Endothelial cell of umbilical vein (primary cell): ENCODE data around the gene ORAI3. TPM values are rescaled to one million over a fixed set of nuclear protein-coding genes. Genes with fewer than 3 reads are reported as not detected.

ENCODE experiments used
- BruUV-seq: library from RNA; stranded (reverse); fragments of 400-500 nt; replicated peaks from 2 replicates; lab custom pipeline; 2021; lab: Mats Ljungman, UMichigan
- CTCF ChIA-PET: fragments of 300-600, 350-600 bp; sonication (Branson Sonifier 250); formaldehyde crosslinking; loops from one replicate; lab custom pipeline; 2021; ENCODE audit warnings: antibody characterized with exemption, inconsistent platforms; lab: Charles Lee
- POLR2A ChIA-PET: fragments of 300-600, 350-600 bp; sonication (Branson Sonifier 250); formaldehyde crosslinking; loops from one replicate; lab custom pipeline; 2021; ENCODE audit warnings: antibody characterized with exemption, inconsistent platforms; lab: Charles Lee
- DNase-seq: peaks from one replicate; pipeline ENCODE4 v3.0.0-alpha.2; 2011; ENCODE audit warnings: low read depth, low spot score
- FAIRE-seq: peaks from 2 replicates; lab custom pipeline; 2011; peaks lifted over from hg19 to GRCh38; lab: Jason Lieb, UNC
- H2AFZ ChIP-seq: 2 replicates; pipeline ENCODE4 v1.6.0; 2012; ENCODE audit warnings: low read depth, low read length, control low read depth, inconsistent platforms
- H3K27ac ChIP-seq: 2 replicates; pipeline ENCODE4 v1.5.1; 2011; ENCODE audit warnings: low read depth, mild to moderate bottlenecking, control low read depth, low read length, moderate library complexity; ENCODE audit not compliant: insufficient read depth
- H3K27me3 ChIP-seq, 2 experiments: 2 replicates each; pipeline versions ENCODE4 v1.6.0 to v1.6.1; 2011; ENCODE audit warnings: low read length in 2 of 2, mixed read lengths in 1 of 2; ENCODE audit not compliant: control insufficient read depth in 2 of 2, insufficient read depth in 2 of 2
- H3K36me3 ChIP-seq, 2 experiments: 2 replicates in 1 of 2; 3 replicates in 1 of 2; pipeline ENCODE4 v1.5.1; 2011; ENCODE audit warnings: low read length in 2 of 2, mild to moderate bottlenecking in 1 of 2, moderate library complexity in 1 of 2; ENCODE audit not compliant: control insufficient read depth in 2 of 2, insufficient read depth in 2 of 2; ENCODE audit errors: extremely low read depth in 1 of 2
- H3K4me1 ChIP-seq: 3 replicates; pipeline ENCODE4 v1.5.1; 2011; ENCODE audit warnings: mild to moderate bottlenecking, low read length; ENCODE audit not compliant: control insufficient read depth, insufficient read depth; ENCODE audit errors: extremely low read depth
- H3K4me2 ChIP-seq: 2 replicates; pipeline ENCODE4 v1.6.1; 2011; ENCODE audit warnings: low read length, control low read depth, mixed read lengths; ENCODE audit not compliant: insufficient read depth
- H3K4me3 ChIP-seq, 3 experiments: fragments of 200-600 bp in 1 of 3; sonication (generic), shearing (Covaris generic) in 1 of 3; replicated peaks in 1 of 3; 2 replicates each; pipeline ENCODE4 v1.5.1; 2011 to 2016; ENCODE audit warnings: control low read depth in 3 of 3, low read length in 3 of 3, mild to moderate bottlenecking in 2 of 3, inconsistent platforms in 1 of 3, low read depth in 1 of 3, moderate library complexity in 1 of 3; ENCODE audit not compliant: insufficient read depth in 1 of 3
- H3K79me2 ChIP-seq: 2 replicates; pipeline ENCODE4 v1.6.0; 2012; ENCODE audit warnings: low read length, inconsistent platforms; ENCODE audit not compliant: control insufficient read depth, insufficient read depth
- H3K9ac ChIP-seq: replicated peaks from 2 replicates; pipeline ENCODE3; 2011; ENCODE audit warnings: low read length, control low read depth; ENCODE audit not compliant: insufficient read depth; ENCODE audit errors: extremely low read depth
- H3K9me1 ChIP-seq: replicated peaks from 3 replicates; pipeline ENCODE4 v1.6.0; 2011; ENCODE audit warnings: mild to moderate bottlenecking, low read length; ENCODE audit not compliant: control insufficient read depth, insufficient read depth; ENCODE audit errors: extremely low read depth
- H3K9me3 ChIP-seq: replicated peaks from 2 replicates; pipeline ENCODE4 v1.5.1; 2012; ENCODE audit warnings: low read length, inconsistent platforms; ENCODE audit not compliant: control insufficient read depth, insufficient read depth
- H4K20me1 ChIP-seq: replicated peaks from 2 replicates; pipeline ENCODE3; 2011; ENCODE audit warnings: mild to moderate bottlenecking, low read length; ENCODE audit not compliant: control insufficient read depth, insufficient read depth; ENCODE audit errors: extremely low read depth
- EZH2 ChIP-seq: IDR thresholded peaks from 2 replicates; pipeline ENCODE4 v1.6.1; 2012; ENCODE audit warnings: borderline replicate concordance, low read depth, mild to moderate bottlenecking, moderate library complexity, low read length, inconsistent platforms; ENCODE audit not compliant: severe bottlenecking
- FOS ChIP-seq: IDR thresholded peaks from 2 replicates; pipeline ENCODE4 v1.6.1; 2011; ENCODE audit warnings: mild to moderate bottlenecking, low read length, moderate library complexity, borderline replicate concordance; ENCODE audit not compliant: insufficient read depth
- GATA2 ChIP-seq: IDR thresholded peaks from 2 replicates; pipeline ENCODE4 v1.7.0; 2011; ENCODE audit warnings: low read depth, mild to moderate bottlenecking, moderate library complexity, mixed read lengths, low read length; ENCODE audit not compliant: insufficient read length, insufficient read depth
- JUN ChIP-seq: IDR thresholded peaks from 2 replicates; pipeline ENCODE4 v1.6.1; 2011; ENCODE audit warnings: borderline replicate concordance, low read depth; ENCODE audit not compliant: insufficient read length, insufficient read depth
- MAX ChIP-seq: IDR thresholded peaks from 2 replicates; pipeline ENCODE4 v1.6.1; 2011; ENCODE audit not compliant: insufficient read depth, insufficient read length
- POLR2A ChIP-seq: IDR thresholded peaks from 2 replicates; pipeline ENCODE4 v1.6.1; 2012; ENCODE audit warnings: low read depth, mild to moderate bottlenecking, control low read depth, low read length
- dilution Hi-C: fragments of 300-500 bp; cut with MboI; formaldehyde crosslinking; loops from one replicate; pipeline ENCODE4 v1.15.0; 2019; ENCODE audit warnings: low sequenced_read_pairs; ENCODE audit not compliant: extremely low pct_ligation_motif_present
- intact Hi-C: fragments of 100-400 bp; cut with micrococcal nuclease; formaldehyde crosslinking; loops from one replicate; pipeline ENCODE4 v1.10.0; 2022
- polyA plus RNA-seq, 4 experiments: library from polyadenylated mRNA; depleted of rRNA in 3 of 4; stranded (reverse) in 3 of 4; unstranded in 1 of 4; fragments of >200 nt; gene quantifications; 2 replicates each; pipeline versions ENCODE4 v1.2.1 to v1.2.3, GENCODE V29; 2011 to 2012; ENCODE audit warnings: missing spikeins in 1 of 4
- total RNA-seq: library from RNA; stranded (reverse); gene quantifications from 2 replicates; pipeline ENCODE4 v1.2.3, GENCODE V29; 2021
- TF ChIP-seq, protein P1 (sequence below), 2 donors: IDR thresholded peaks; 1 replicate in 1 of 2; 2 replicates in 1 of 2; pipeline ENCODE4 v1.5.1; 2011; ENCODE audit warnings: low read length in 2 of 2, mild to moderate bottlenecking in 2 of 2, moderate library complexity in 2 of 2, control low read depth in 1 of 2, inconsistent platforms in 1 of 2, low read depth in 1 of 2; ENCODE audit not compliant: insufficient read depth in 1 of 2; ENCODE audit errors: extremely low read depth in 1 of 2

The ORAI3 gene
- total and polyA plus RNA-seq, 2 donors (not counting 3 experiments of a cell fraction or from before 2014, with no cell fraction given): 17.6 to 25.4 TPM

GRCh38 chr16:30986129-30986991 lies 37.5 kb downstream of the ORAI3 start:
- Histone ChIP-seq H3K79me2 (no peaks in the 10 kb centered on the region), H3K4me2 (no peak overlapping the region), H2AFZ (no peak overlapping the region), H3K9me1 (no peaks in the 10 kb centered on the region), H3K9me3 (no peaks in the 10 kb centered on the region), H3K36me3 (peaks cover 3 to 5% of the 10 kb centered on the region in 2 experiments), H3K4me1 (no peaks in the 10 kb centered on the region), H3K4me3 (no peak overlapping the region), H3K9ac (no peak overlapping the region), H3K27me3 (no peaks in the 10 kb centered on the region), H3K27ac (no peak overlapping the region), H4K20me1 (no peaks in the 10 kb centered on the region)
- intact Hi-C loops (loop anchor here (10.0 kb wide), 1 partner anchor 708 kb away; no protein-coding TSS in a partner anchor), dilution Hi-C loops (no loop called here)
- no TSS peak for BruUV-seq
- ChIA-PET POLR2A (interaction anchor here (1.2 kb wide), 1 partner anchor 193 kb away, joined by 4 read pairs; the partner anchor contains the start of gene FUS), CTCF (interaction anchor here (0.8 to 5.0 kb wide), 13 partner anchors 8 to 882 kb away, joined by 3 to 66 read pairs (median 12); partner anchors contain the start of genes KAT8, STX4, VKORC1 and ZNF646)
- DNase-seq (no peak), FAIRE-seq (no peak)
- TF ChIP-seq, protein P1, sequence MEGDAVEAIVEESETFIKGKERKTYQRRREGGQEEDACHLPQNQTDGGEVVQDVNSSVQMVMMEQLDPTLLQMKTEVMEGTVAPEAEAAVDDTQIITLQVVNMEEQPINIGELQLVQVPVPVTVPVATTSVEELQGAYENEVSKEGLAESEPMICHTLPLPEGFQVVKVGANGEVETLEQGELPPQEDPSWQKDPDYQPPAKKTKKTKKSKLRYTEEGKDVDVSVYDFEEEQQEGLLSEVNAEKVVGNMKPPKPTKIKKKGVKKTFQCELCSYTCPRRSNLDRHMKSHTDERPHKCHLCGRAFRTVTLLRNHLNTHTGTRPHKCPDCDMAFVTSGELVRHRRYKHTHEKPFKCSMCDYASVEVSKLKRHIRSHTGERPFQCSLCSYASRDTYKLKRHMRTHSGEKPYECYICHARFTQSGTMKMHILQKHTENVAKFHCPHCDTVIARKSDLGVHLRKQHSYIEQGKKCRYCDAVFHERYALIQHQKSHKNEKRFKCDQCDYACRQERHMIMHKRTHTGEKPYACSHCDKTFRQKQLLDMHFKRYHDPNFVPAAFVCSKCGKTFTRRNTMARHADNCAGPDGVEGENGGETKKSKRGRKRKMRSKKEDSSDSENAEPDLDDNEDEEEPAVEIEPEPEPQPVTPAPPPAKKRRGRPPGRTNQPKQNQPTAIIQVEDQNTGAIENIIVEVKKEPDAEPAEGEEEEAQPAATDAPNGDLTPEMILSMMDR (IDR thresholded peaks at IDR 0.05; ENCODE audit: extremely low read depth in 1 of 2, insufficient read depth in 1 of 2, low read depth in 1 of 2, low read length in 2 of 2): no peak
- TF ChIP-seq MAX (no peak), JUN (no peak), GATA2 (no peak), EZH2 (no peak), FOS (no peak), POLR2A (no peak)
